Stimulated activated CD4-positive, alpha-beta T cell treated with anti-CD3 and anti-CD28 coated beads, Interleukin-1b, Interleukin-23, amount 100 ng/mL, for 4 hours (primary cell): Measurements from ENCODE around the gene CCDC86.

Source experiments
- DNase-seq, 2 donors: peaks; one replicate each; pipeline ENCODE4 v3.0.0-alpha.2; 2020; ENCODE audit warnings: low read depth in 2 of 2

CCDC86 gene

GRCh38 chr11:60852982-60853950 lies 11.4 kb downstream of the CCDC86 start:
- no peak for DNase-seq

GRCh38 chr11:60854140-60854846 lies 12.4 kb downstream of the CCDC86 start:
- DNase-seq: no peak

DNA sequence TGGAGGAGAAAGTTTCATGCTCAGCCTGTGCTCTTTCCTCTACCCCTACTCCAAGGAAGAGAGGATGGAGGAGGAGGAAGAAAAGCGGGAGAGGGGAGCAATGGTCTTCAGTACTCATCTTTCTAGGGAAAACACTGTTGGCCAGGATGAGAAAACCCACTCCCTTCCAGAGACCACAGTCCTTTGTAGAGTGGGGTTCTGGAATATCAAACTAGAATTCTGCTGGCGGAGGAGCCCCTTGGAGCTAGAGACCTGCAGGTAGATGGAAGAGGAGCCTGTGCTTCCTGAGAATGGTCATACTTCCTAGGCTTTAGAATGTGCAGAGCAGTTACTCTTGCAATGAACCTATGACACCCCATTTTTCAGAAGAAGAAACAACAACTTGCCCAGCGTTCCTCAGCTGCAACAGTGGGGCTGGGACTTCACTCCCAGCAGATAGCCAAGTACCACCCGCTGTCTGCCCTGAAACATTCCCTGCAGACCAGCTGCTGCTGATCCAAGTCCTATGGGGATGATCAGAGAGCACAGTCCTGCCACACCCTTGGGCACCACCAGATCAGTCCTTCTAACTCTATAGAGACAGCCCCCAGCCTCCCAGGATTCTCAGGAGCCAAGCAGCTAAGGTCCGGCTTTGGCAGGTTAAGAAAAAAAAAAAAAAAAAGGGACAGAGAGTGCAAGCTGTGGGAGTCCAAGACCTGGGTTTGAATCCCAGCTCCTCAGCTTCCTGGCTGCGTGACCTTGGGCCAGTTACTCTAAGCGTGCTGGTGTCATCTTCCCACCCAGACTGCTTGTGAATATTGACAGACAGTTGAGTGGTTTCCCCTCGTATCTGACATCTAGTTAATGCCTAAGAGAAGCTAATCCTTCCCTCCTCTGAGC lies 13.2 kb downstream of the CCDC86 start:
- no peak for DNase-seq

- no peak for DNase-seq
These were observed 14.1 kb downstream of the CCDC86 start, which contains the start of gene PTGDR2 for GRCh38 chr11:60855726-60856633. Gene PTGDR2, minus strand, starts transcription at chr11:60855950. Its CDS starts 2,228 bp downstream, at chr11:60853722.

- no peak for DNase-seq
These were observed 15.7 kb downstream of the CCDC86 start for GRCh38 chr11:60857378-60858232.

- DNase-seq: no peak
These were observed 16.3 kb downstream of the CCDC86 start for GRCh38 chr11:60858236-60858635.

GRCh38 chr11:60858731-60859464 lies 17.0 kb downstream of the CCDC86 start:
- no peak for DNase-seq

DNA sequence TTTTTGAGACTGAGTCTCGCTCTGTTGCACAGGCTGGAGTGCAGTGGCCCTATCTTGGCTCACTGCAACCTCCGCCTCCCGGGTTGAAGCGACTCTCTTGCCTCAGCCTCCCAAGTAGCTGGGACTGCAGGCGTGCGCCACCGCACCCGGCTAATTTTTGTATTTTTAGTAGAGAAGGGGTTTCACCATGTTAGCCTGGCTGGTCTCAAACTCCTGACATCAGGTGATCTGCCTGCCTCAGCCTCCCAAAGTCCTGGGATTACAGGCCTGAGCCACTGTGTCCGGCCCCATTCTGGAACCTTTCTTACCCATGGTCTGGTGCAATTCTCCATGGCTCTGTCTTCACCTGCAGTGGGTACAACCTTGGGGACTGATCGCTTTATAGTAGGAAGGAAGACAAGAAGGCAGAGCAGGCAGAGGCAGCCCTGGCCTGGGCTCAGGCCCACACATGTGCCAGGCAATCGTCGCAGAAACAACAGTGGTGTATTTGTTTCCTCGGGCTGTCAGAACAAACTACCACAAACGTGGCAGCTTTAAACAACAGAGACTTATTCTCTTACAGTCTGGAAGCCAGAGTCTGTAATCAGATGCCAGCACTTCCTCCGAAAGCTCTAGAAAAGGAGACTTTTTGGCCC lies 17.8 kb downstream of the CCDC86 start:
- DNase-seq: no peak

DNA sequence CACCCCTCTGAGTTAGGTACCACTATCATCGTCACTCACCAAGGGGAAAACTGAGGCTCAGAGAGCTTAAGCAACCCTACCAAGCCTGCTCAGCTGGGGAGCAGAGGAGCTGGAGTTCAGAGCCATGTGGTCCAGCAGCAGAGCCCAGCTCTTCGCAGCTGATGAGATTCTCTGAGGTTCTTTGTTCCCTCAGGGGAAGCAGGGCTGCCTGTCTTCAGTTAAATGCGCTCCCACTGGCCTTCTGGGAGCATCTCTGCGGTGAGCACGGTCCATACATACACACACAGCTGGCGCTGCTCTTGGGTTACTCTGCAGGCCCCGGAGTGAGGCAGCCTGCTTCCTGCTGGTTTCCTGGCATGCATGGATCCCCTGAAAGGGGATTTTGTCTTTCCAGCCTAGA lies 19.0 kb downstream of the CCDC86 start:
- no peak for DNase-seq

- no peak for DNase-seq
These were observed 20.3 kb downstream of the CCDC86 start for GRCh38 chr11:60862171-60862570.

GRCh38 chr11:60863550-60864521 lies 21.9 kb downstream of the CCDC86 start:
- DNase-seq: no peak

DNA sequence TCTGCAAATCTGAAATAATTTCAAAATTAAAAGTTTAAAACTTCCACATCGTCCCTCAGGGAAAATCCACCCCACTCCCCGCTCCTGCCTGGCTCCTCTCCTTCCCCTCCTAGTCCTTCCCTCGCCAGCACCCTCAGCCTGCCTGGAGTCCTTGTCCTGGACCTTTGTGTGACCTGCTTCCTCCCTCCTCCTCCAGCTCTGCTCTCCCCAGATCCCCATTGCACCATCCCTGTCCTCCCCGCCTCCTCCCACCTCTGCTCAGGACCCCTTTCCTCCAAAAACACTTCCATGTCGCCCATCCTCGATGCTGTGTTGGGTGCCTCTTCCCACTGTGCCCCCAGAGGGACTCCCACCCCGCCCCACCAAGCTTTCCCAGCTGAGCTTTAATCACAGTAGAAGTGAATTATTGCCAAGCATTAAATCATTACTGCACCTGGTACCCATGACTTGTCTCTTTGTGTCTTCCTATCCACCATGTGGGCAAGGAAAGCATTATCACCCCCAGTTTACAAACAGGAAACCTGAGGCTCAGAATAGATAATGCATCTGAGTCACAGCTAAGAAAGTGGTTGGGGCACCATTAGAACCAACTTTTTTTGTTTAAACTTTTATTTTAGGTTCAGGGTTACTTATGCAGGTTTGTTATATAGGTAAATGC lies 23.1 kb downstream of the CCDC86 start:
- no peak for DNase-seq

GRCh38 chr11:60866911-60867870 lies 25.3 kb downstream of the CCDC86 start, which contains the start of gene ZP1:
Gene ZP1, plus strand, starts transcription at chr11:60867542. Its CDS starts 20 bp downstream, at chr11:60867562.
- DNase-seq: no peak

DNA sequence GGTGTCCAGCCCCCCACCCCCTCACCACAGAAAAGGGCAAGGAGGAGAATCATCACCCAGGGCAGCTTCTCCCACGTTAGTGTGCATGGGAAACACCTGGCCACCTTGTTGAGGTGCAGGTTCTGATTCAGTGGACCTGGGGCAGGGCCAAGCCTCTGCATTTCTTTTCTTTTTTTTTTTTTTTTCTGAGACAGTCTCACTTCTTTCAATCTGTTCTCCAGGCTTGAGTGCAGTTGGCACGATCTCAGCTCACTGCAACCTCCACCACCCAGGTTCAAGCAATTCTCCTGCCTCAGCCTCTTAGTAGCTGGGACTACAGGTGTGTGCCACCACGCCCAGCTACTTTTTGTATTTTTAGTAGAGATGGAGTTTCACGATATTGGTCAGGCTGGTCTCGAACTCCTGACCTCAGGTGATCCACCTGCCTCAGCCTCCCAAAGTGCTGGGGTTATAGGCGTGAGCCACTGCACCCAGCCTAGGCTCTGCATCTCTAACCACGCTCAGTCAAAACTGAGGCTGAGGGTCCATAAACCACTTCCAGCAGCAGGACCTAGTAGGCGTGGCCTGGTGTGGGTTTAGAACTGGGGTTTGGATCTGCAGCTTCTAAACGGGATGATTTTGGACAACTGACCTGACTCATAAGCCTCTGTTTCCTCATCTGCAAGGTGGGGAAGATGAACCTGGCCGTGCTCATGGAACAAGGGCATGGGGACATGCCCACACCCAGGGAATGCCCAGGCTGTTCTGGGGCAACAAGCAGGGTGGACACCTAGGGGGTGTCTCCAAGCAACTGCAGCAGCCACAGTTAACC lies 26.2 kb downstream of the CCDC86 start:
- DNase-seq: no peak
